GM18873 (cell line): ENCODE measurements around the gene ITPRIPL1.
"Not testable (repeated sequence)": the region's sequence is repeated elsewhere in the genome, so short reads cannot be mapped to it uniquely, and the experiment has no call there.

Experiments
- ATAC-seq: cut with Tn5 transposase; IDR thresholded peaks from one replicate; pipeline ENCODE4 v1.9.1; 2021; ENCODE audit warnings: mild to moderate bottlenecking, moderate library complexity, moderate number of reproducible peaks; ENCODE audit not compliant: unreplicated experiment, low FRiP score

The ITPRIPL1 gene

GRCh38 chr2:96325041-96325883 is at the start of gene ITPRIPL1:
Gene ITPRIPL1, plus strand, starts transcription at chr2:96325317. Its CDS starts 523 bp downstream, at chr2:96325840.
- no peak for ATAC-seq

DNA sequence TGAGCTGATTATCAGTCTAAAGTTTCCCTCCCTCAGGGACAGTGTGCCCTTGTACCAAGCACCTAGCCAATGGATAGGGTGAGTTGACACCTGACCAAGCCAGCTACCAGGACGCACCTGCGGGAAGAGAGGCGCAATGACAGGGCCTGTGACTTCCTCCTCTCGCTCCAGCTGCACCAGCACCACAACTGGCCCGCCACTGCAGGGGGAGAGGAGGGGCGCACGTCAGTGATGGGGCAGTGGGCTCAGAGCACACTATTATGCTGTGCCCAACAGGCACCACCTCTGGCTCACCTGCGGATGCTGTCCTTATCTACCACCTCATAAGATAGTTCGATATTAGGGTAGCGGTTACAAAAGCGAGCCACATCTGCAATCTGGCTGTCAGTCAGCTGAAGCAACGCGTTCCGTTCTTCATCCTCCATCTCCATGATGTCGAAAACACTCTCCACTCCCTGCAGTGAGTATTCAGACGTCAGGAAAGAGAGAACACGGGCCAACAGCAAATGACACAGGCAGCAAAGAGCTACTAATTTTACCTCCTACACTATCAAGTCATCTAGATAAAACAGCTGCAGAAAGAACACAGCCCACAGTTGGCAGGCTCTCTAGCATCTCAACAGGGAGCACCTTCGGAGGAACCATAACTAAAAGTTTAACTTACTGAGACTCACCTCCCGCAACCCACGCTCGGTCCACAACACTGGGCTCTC is 48.2 kb upstream of the ITPRIPL1 start:
- ATAC-seq: no peak

GRCh38 chr2:96287273-96287856 is 37.8 kb upstream of the ITPRIPL1 start:
- no peak for ATAC-seq

GRCh38 chr2:96291751-96292150 is 33.4 kb upstream of the ITPRIPL1 start:
- ATAC-seq: no peak

- not testable (repeated sequence) for ATAC-seq
These were observed 30.8 kb upstream of the ITPRIPL1 start for GRCh38 chr2:96294271-96294670.

DNA sequence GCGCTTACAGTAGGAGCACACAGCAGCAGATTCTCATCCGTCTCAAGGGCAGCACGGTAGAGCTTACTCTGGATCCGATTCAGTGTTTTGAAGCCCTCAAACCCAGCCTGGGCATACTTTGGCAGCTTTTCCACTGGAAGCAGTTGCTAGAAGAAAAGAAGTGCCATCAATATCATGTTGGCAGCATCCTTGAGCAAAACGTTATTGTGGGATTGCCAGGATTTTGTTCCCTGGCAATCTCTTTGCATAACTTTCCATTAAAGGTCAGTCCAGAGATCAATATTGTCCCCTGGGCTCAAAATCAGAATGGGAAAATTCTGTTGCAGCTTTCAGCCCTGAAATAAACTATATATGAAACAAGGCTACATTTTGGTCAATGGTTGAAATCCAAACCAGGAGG is 28.2 kb upstream of the ITPRIPL1 start:
- no peak for ATAC-seq

DNA sequence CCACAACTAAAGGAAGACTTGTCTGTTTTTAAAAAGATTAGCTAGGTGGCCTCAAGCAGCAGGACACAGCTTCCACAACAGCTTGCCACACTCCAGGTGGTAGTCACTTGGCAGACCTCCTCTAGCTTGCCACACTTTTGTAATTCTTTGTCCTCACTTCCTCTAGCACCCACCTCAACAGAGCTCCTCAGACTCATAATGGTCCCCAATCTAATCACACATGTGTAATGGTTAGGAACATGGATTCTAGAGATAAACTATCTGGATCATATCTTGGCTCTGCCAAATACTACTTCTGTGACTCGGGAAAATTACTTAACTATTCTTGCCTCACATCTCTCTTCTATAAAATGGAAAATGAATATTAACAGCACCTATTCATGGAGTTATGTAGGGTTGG is 23.3 kb upstream of the ITPRIPL1 start:
- ATAC-seq: no peak

DNA sequence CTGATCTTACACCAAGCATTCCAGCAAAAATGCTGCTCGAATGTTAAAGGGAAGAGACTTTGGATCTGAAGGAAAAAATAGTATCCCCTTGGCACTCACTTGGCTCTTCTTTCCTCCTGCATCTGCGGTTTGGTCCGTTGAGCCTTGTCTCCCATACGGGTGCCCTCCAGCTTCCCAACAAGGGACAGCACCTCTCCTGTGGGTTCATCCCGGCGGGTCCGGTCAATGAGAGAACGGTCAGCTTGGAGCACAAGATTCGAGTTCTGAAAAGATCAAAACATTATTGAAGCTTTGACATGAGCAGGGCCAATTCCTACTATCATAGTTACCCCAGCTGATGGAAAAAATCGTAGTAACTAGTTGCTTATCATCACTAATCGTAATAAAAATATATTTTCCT is 20.5 kb upstream of the ITPRIPL1 start:
- no peak for ATAC-seq

DNA sequence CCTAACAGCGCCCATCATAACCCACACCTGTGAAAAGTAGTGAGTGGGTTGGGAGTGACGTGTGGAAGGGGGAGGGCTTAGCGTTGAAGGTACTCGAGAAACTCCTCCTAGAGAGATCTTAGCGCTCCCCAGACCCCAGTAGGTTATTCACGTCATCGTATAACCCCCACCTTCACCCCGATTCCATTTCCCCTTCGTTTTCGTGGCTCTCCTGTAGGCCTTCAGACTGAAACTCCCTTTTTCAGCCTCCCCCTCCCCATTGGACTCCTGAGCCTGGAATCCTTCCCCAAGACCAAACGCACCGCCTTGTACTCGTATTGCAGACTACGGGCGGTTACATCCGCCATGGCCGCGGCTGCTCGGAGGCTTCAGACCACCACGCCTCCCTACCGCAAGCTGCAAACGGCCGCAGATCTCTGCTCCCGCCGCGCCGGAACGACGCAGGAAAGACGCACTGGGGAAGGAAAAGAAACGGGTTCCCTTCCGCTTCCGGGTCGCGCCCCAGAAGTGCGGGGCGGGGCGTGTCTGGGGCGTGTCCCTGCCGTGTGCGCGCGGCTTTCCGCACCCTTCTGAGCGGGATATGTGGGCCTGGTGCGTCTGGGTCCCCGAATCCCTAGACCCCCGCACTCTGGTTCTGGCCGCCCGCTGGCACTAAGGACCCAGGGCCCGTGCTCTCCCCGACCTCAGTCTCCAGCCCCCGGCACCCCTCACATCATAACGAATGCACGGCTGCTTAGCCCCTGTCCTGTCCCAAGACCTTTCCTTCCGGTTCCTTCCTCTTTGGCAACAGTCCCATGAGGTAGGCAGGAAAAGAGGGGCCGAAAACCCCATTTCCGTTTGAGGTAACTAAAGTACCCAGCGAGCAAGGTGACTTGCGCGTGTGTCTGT is 19.8 kb upstream of the ITPRIPL1 start, which contains the start of gene SNRNP200:
Gene SNRNP200 (minus strand): TSS at position 456 of the 888 bp plus-strand sequence. CDS start 109 bp downstream, at position 347.
- peak; percentile 70 for ATAC-seq

DNA sequence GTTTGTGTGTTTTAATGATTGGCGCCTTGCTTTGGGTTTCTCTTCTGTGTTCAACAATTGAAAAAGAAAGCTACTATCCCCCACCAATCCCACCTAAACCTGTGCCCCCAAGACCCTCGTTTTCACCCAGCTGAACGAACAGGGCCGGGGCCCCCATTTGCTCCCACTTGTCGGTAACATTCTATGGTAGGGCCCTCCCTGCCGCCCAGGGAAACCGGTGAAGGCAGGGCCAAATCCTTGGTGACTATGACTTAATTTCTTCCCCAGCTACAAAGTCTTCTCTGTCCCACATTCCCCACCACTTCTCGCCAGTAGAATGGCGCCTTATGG is 19.2 kb upstream of the ITPRIPL1 start:
- ATAC-seq: no peak

GRCh38 chr2:96306370-96306769 is 18.7 kb upstream of the ITPRIPL1 start:
- no peak for ATAC-seq

DNA sequence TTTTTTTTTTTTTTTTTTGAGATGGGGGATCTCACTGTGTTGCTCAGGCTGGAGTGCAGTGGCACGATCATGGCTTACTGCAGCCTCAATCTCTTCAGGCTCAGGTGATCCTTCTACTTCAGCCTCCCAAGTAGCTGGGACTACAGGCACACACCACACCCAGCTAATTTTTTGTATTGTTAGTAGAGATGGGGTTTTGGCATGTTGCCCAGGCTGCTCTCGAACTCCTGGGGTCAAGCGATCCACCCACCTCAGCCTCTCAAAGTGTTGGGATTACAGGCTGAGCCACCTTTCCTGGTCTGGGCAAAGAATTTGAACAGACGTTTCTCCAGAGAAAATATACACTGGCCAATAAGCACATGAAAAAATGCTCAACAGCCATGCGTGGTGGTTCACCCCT is 16.9 kb upstream of the ITPRIPL1 start:
- ATAC-seq: no peak

GRCh38 chr2:96315005-96315399 is 10.1 kb upstream of the ITPRIPL1 start:
- ATAC-seq: no peak

DNA sequence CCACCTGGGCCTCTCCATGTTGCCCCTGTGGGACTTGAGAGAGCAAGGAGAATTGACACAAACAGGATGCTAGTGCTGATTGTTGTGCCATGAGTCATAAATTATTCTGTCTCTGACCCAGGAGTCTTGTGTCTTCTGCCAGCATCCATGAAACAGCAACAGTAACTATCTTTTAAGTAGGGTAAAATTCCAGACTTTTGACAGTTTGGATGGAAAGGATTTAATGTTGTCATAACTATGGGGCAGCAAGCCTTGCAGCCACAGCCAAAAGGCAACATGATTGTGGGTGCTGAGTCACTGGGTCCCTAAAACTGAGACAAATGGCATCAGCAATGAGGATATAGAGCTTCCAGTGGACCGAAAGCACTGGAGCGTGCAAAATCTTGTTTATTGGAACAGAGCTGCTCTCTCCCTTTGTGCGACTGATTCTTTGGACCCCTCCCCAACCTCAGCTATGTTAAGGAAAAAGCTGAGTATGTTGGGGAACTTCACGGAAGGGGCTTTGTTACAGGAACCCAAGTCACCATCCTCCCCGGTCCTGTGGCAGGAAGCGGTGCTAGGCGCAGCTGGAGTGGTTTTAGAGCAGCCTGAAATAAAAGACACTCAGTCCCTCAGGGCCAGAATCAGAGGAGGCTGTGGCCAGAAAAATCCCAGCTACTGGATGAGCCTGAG is 9.6 kb upstream of the ITPRIPL1 start:
- ATAC-seq: no peak

DNA sequence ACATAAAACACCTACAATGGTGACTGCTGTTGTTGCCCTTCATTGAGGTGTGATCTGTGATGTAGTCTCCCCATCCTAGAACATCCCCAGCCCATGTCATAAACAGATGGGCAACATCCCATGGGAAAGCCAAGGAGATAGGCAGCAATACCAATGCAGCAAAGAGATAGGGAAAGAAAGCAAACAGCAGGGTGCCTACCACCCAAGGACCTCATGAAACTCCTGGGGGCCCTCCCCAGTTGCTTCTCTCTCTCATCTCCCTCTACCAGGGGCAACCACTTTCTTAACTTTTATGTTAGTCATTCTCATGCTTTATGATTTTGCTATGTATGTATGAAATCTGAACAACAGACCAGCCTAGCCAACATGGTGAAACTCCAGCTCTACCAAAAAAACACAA is 8.1 kb upstream of the ITPRIPL1 start:
- ATAC-seq: no peak

- ATAC-seq: no peak
These were observed 7.5 kb upstream of the ITPRIPL1 start for GRCh38 chr2:96317584-96317997.

DNA sequence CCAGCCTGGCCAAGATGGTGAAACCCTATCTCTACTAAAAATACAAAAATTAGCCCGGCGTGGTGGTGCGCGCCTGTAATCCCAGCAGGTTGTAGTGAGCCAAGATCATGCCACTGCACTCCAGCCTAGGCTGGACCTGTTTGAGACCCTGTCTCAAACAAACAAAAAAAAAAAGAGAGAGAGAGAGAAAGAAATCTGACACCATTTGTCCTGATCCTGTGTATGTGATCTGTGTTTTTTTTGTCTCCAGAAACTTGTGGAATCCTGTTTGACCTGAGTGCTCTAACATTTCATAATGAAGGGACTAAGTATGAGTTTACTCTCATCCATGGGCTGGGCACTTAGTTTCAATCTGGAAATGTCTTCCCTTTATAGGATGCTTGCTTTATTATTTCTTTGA is 6.4 kb upstream of the ITPRIPL1 start:
- no peak for ATAC-seq

- ATAC-seq: no peak
These were observed 5.7 kb upstream of the ITPRIPL1 start for GRCh38 chr2:96319396-96319795.

DNA sequence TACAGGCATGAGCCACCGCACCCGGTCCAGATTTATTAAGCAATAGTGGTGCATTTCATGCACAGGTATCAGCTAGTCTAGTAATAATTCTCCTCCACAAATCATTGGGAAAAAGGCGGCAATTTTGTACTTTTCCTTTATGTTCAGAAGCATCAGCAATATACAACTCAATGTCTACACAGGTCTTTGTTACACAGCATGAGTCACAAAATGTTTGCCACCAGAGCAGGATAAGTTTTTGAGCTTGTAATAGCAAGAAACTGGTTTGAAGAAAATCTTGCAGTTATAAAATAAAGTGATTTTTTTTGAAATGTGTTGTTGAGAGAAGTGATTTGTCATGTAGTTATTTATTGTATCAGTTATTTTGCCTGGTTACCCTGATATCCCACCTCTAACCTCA is 4.8 kb upstream of the ITPRIPL1 start:
- ATAC-seq: no peak
